ENCODE results near the gene WSB1.

WSB1 gene

DNA sequence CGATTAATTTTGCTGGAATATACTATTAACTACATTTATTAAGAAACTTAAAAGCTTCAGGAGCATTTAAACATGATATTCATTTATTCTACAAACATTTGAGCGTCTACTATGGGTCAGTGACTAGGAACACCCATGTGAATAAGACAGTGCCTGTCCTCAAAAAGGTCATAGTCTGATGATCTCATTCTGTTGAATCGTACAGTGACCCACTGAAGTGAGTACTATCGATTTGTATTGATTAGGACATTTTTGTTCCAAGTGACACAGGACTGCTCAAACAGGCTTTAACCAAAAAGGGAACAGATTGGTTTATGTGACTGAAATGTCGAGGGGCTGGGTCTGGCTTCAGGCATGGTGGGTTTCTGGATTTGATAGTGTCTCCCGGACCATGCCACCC, 68.6 kb downstream of the WSB1 start:
- DNase-seq, result no peak

DNA sequence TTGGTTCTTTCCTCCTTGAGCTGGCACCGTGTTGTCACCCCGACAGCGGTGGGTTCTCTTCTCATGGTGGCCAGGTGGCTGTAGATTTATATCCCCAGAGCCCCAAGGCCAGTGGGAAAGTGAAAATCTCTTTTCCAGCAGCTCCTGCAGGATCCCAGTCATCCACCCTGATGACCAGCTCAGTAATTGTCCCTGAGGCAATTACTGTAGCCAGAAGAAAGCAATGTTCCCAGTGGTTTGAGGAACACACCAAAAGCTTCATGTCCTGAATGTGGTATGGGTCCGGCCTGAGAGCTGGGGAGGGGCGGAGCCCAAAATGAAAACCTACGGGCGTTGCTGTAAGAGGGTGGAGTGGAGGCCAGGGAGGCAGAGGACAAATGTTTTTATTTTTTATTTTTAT, 69.0 kb downstream of the WSB1 start:
- no peak for DNase-seq

DNA sequence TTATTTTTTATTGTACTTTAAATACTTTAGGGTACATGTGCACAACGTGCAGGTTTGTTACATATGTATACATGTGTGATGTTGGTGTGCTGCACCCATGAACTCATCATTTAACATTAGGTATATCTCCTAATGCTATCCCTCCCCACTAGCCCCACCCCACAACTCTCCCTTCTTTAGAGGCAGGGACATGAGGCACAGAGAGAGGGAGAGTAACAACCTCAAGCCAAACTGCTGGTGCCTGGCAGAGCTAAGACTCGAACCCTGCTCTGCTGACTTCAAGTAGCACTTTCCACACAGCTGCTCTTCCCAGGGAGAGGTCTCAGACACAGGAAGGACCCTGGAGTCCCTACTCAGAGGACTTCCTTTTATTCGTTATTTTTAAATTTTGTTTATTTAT, 69.4 kb downstream of the WSB1 start:
- no peak for DNase-seq

Data from Kasumi-1 (cell line).